CD4-positive, CD25-positive, alpha-beta regulatory T cell (primary cell): ENCODE measurements around the gene ACBD5. TPM values are rescaled to one million over a fixed set of nuclear protein-coding genes. Genes with fewer than 3 reads are reported as not detected.
"Not testable (repeated sequence)": the region's sequence is repeated elsewhere in the genome, so short reads cannot be mapped to it uniquely, and the experiment has no call there.

ENCODE experiments used
- ATAC-seq, 2 donors: fragments of 150-1000 bp; cut with Tn5 transposase; one replicate each; pipeline ENCODE4 v1.10.0; 2021; ENCODE audit warnings: low read depth in 2 of 2, moderate number of reproducible peaks in 2 of 2, moderate library complexity in 1 of 2
- DNase-seq, 3 donors: peaks; one replicate each; pipeline versions ENCODE4 v3.0.0 to v3.0.0-alpha.2; 2012 to 2022; ENCODE audit warnings: mixed read lengths in 1 of 3
- H3K27ac ChIP-seq: one replicate; pipeline ENCODE4 v1.7.0; 2013; ENCODE audit warnings: mild to moderate bottlenecking, low read length; ENCODE audit not compliant: insufficient read depth, poor library complexity, severe bottlenecking
- H3K27me3 ChIP-seq: one replicate; pipeline ENCODE4 v1.7.0; 2013; ENCODE audit warnings: low read length; ENCODE audit not compliant: control insufficient read depth, insufficient read depth
- H3K36me3 ChIP-seq: one replicate; pipeline ENCODE4 v1.7.0; 2013; ENCODE audit warnings: mild to moderate bottlenecking, low read length, moderate library complexity; ENCODE audit not compliant: control insufficient read depth, insufficient read depth
- H3K4me1 ChIP-seq: 2 replicates; pipeline ENCODE4 v1.7.0; 2013; ENCODE audit warnings: mild to moderate bottlenecking, low read length; ENCODE audit not compliant: insufficient read depth, control insufficient read depth, poor library complexity, severe bottlenecking
- H3K4me3 ChIP-seq: one replicate; pipeline ENCODE4 v1.7.0; 2013; ENCODE audit warnings: low read depth, mild to moderate bottlenecking, low read length, moderate library complexity
- H3K9me3 ChIP-seq, 2 experiments: 1 replicate in 1 of 2; 2 replicates in 1 of 2; pipeline ENCODE4 v1.7.0; 2013; ENCODE audit warnings: low read length in 2 of 2, mild to moderate bottlenecking in 1 of 2, moderate library complexity in 1 of 2; ENCODE audit not compliant: control insufficient read depth in 2 of 2
- H3K27ac Mint-ChIP-seq, 3 donors: one replicate each; pipeline ENCODE4 v1.8.0; 2020 to 2022; ENCODE audit warnings: mild to moderate bottlenecking in 3 of 3, mixed read lengths in 3 of 3, moderate library complexity in 2 of 3
- H3K27me3 Mint-ChIP-seq: one replicate; pipeline ENCODE4 v1.8.0; 2022; ENCODE audit warnings: mild to moderate bottlenecking, mixed read lengths
- H3K36me3 Mint-ChIP-seq: one replicate; pipeline ENCODE4 v1.8.0; 2020; ENCODE audit warnings: mixed read lengths
- H3K4me1 Mint-ChIP-seq, 4 donors: one replicate each; pipeline ENCODE4 v1.8.0; 2020 to 2022; ENCODE audit warnings: mixed read lengths in 4 of 4, mild to moderate bottlenecking in 1 of 4
- H3K4me3 Mint-ChIP-seq, 4 donors: one replicate each; pipeline ENCODE4 v1.8.0; 2020 to 2022; ENCODE audit warnings: mild to moderate bottlenecking in 4 of 4, mixed read lengths in 4 of 4, moderate library complexity in 3 of 4
- H3K9me3 Mint-ChIP-seq, 7 donors: one replicate each; pipeline ENCODE4 v1.8.0; 2020 to 2022; ENCODE audit warnings: mixed read lengths in 7 of 7, mild to moderate bottlenecking in 3 of 7, moderate library complexity in 2 of 7
- polyA plus RNA-seq, 4 donors: library from polyadenylated mRNA; unstranded; fragments of 300-500 nt; fragmentation: Illumina TruSeq; gene quantifications; one replicate each; pipeline ENCODE4 v1.2.3, GENCODE V29; 2021
- total RNA-seq: library from RNA; stranded (reverse); gene quantifications from one replicate; pipeline ENCODE4 v1.2.3, GENCODE V29; 2022

Gene ACBD5
- total RNA-seq (24.7 TPM), polyA plus RNA-seq (10 to 100 TPM; 11.0 to 12.1 (median 11.9) TPM)

GRCh38 chr10:27240212-27241009 lies at the start of gene ACBD5:
Gene ACBD5, minus strand, starts transcription at chr10:27240797. Its CDS starts 109 bp downstream, at chr10:27240688.
- H3K9me3 ChIP-seq: no peaks in the 10 kb centered on the region
- Mint-ChIP-seq H3K9me3 (peaks cover 0 to 5% (median 0%) of the 10 kb centered on the region in 7 donors), H3K4me1 (peaks cover 4 to 53% (median 30%) of the 10 kb centered on the region in 4 donors), H3K27me3 (peaks cover 11% of the 10 kb centered on the region), H3K27ac (peak within 1 kb of the TSS; percentile 98 to 99 (median 99)), H3K36me3 (peaks cover 5% of the 10 kb centered on the region), H3K4me3 (peak within 1 kb of the TSS; percentile 93 to 99 (median 98))
- DNase-seq (peak; percentile 61 to 84 (median 72)), ATAC-seq (peak; percentile 41)
- peak within 1 kb of the TSS; percentile 98 for H3K4me3 ChIP-seq
- peaks cover 41% of the 10 kb centered on the region for H3K4me1 ChIP-seq
- H3K36me3 ChIP-seq: no peaks in the 10 kb centered on the region
- peak within 1 kb of the TSS; percentile 96 for H3K27ac ChIP-seq
- H3K27me3 ChIP-seq: no peaks in the 10 kb centered on the region

GRCh38 chr10:27285093-27285492 lies 44.5 kb upstream of the ACBD5 start:
- peak in 2 of 3 donors; percentile 25 to 40 for DNase-seq
- Histone ChIP-seq H3K27ac (no peak overlapping the region), H3K36me3 (no peaks in the 10 kb centered on the region), H3K4me1 (no peaks in the 10 kb centered on the region), H3K27me3 (no peaks in the 10 kb centered on the region), H3K9me3 (no peaks in the 10 kb centered on the region), H3K4me3 (no peak overlapping the region)
- H3K36me3 Mint-ChIP-seq: no peaks in the 10 kb centered on the region
- no peak overlapping the region for H3K4me3 Mint-ChIP-seq
- H3K9me3 Mint-ChIP-seq: no peaks in the 10 kb centered on the region
- ATAC-seq: peak; percentile 43 to 46
- peaks cover 14% of the 10 kb centered on the region for H3K27me3 Mint-ChIP-seq
- H3K4me1 Mint-ChIP-seq: no peaks in the 10 kb centered on the region
- H3K27ac Mint-ChIP-seq: peak overlapping the region in 1 of 3 donors; percentile 18

DNA sequence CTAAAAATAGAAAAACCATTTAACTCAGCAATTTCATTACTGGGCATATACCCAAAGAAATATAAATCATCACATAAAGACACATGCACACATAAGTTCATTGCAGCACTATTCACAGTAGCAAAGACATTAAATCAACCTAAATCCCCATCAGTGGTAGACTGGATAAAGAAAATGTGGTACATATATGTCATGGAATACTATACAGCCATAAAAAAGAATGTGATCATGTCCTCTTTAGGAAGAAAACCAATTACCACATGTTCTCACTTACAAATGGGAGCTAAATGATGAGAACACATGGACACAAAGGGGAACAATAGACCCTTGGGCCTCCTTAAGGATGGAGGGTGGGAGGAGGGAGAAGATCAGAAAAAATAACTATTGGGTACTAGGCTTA lies 36.0 kb upstream of the ACBD5 start:
- Histone ChIP-seq H3K4me1 (no peaks in the 10 kb centered on the region), H3K4me3 (no peak overlapping the region), H3K9me3 (peaks cover 6 to 7% of the 10 kb centered on the region in 2 experiments), H3K27me3 (peaks cover 33% of the 10 kb centered on the region), H3K27ac (no peak overlapping the region), H3K36me3 (no peaks in the 10 kb centered on the region)
- Mint-ChIP-seq H3K4me3 (no peak overlapping the region), H3K27ac (no peak overlapping the region), H3K4me1 (no peaks in the 10 kb centered on the region), H3K9me3 (peaks cover 0 to 5% (median 2%) of the 10 kb centered on the region in 7 donors), H3K27me3 (peaks cover 60% of the 10 kb centered on the region), H3K36me3 (no peaks in the 10 kb centered on the region)
- ATAC-seq (no peak), DNase-seq (no peak)

DNA sequence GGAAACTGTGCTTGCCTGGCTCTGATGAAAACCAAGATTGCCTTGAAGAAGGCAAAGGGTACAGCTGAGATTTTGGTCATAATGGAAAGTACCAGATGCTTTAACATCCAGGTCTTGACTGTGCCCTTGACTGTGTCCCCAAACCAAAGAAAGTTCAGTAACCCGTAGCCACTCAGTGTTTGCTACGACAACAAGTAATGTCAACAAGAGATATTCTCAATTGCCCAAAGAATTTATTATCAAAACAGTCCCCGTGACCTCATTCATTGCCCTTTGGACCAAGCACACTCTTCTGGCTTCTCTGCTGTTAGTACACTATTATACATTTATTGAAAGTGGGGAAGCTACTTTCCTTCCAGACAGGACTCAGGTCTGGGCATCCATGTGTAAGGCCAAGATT lies 25.4 kb upstream of the ACBD5 start:
- H3K27me3 Mint-ChIP-seq: peaks cover 69% of the 10 kb centered on the region

DNA sequence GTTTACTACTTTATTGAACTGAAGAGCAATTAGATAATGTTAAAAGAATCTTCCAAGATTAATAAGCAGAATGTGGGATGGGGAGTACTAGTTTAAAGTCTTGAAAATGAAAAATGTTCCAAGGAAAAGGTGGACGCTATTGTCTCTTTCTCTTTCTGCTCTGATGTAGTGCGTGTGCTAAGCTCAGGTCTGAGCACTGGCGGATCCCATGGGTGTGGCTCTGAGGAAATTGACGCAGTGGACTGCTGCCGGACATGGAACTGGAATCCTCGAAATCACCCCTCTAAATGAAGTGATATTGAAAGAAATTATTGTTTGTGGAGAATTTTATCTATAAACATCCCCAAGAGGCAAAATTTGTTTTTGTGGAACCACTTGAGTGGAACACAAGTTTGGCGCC lies 22.2 kb upstream of the ACBD5 start:
- not testable (repeated sequence) for H3K27ac Mint-ChIP-seq, H3K9me3 ChIP-seq, H3K4me3 ChIP-seq, H3K9me3 Mint-ChIP-seq, H3K27ac ChIP-seq, H3K4me3 Mint-ChIP-seq, H3K36me3 ChIP-seq, DNase-seq, H3K36me3 Mint-ChIP-seq, ATAC-seq
- Mint-ChIP-seq H3K4me1 (peaks cover 0 to 17% (median 13%) of the 10 kb centered on the region in 4 donors), H3K27me3 (peaks cover 82% of the 10 kb centered on the region)
- Histone ChIP-seq H3K27me3 (peaks cover 24% of the 10 kb centered on the region), H3K4me1 (peaks cover 18% of the 10 kb centered on the region)

More for the DNA sequence above, 25.4 kb upstream of the ACBD5 start:
- H3K9me3 Mint-ChIP-seq, H3K27ac ChIP-seq, H3K9me3 ChIP-seq, H3K4me3 ChIP-seq, ATAC-seq, DNase-seq, H3K36me3 ChIP-seq, H3K36me3 Mint-ChIP-seq, H3K4me1 Mint-ChIP-seq, H3K4me3 Mint-ChIP-seq, H3K4me1 ChIP-seq: not testable (repeated sequence)
- peaks cover 12% of the 10 kb centered on the region for H3K27me3 ChIP-seq
- H3K27ac Mint-ChIP-seq: peak overlapping the region in 1 of 3 donors; percentile 4

GRCh38 chr10:27258838-27259812 lies 18.5 kb upstream of the ACBD5 start:
- H3K36me3 Mint-ChIP-seq: no peaks in the 10 kb centered on the region
- ATAC-seq (peak; percentile 32 to 35), DNase-seq (no peak)
- H3K27ac Mint-ChIP-seq: peak overlapping the region in 1 of 3 donors; percentile 59
- H3K9me3 Mint-ChIP-seq: peaks cover 0 to 5% (median 0%) of the 10 kb centered on the region in 7 donors
- H3K4me3 Mint-ChIP-seq: peak overlapping the region; percentile 83 to 96 (median 90)
- H3K4me3 ChIP-seq: peak overlapping the region; percentile 42
- H3K27ac ChIP-seq: no peak overlapping the region
- no peaks in the 10 kb centered on the region for H3K9me3 ChIP-seq
- H3K36me3 ChIP-seq: no peaks in the 10 kb centered on the region
- peaks cover 76% of the 10 kb centered on the region for H3K27me3 Mint-ChIP-seq
- peaks cover 0 to 26% (median 19%) of the 10 kb centered on the region in 4 donors for H3K4me1 Mint-ChIP-seq
- H3K27me3 ChIP-seq: peaks cover 28% of the 10 kb centered on the region
- H3K4me1 ChIP-seq: peaks cover 23% of the 10 kb centered on the region

- Histone ChIP-seq H3K27me3 (peaks cover 28% of the 10 kb centered on the region), H3K4me1 (peaks cover 23% of the 10 kb centered on the region), H3K4me3 (peak overlapping the region; percentile 42), H3K9me3 (no peaks in the 10 kb centered on the region), H3K27ac (no peak overlapping the region), H3K36me3 (no peaks in the 10 kb centered on the region)
- Mint-ChIP-seq H3K27ac (no peak overlapping the region), H3K4me1 (peaks cover 0 to 28% (median 20%) of the 10 kb centered on the region in 4 donors), H3K27me3 (peaks cover 73% of the 10 kb centered on the region), H3K36me3 (no peaks in the 10 kb centered on the region), H3K4me3 (peak overlapping the region; percentile 79 to 92 (median 86)), H3K9me3 (peaks cover 0 to 8% (median 0%) of the 10 kb centered on the region in 7 donors)
- no peak for ATAC-seq
- DNase-seq: no peak
Observed at GRCh38 chr10:27258492-27258837, 17.9 kb upstream of the ACBD5 start.
